H1 (cell line): ENCODE results near the gene GAMT. TPM values are rescaled to one million over a fixed set of nuclear protein-coding genes. Genes with fewer than 3 reads are reported as not detected.

Source experiments
- CTCF ChIA-PET: fragments of 300-600 bp; sonication (Branson Sonifier 250); formaldehyde crosslinking; loops from one replicate; lab custom pipeline; 2021; ENCODE audit not compliant: partially characterized antibody; lab: Charles Lee
- POLR2A ChIA-PET: fragments of 300-600 bp; sonication (Branson Sonifier 250); formaldehyde crosslinking; loops from one replicate; lab custom pipeline; 2021; ENCODE audit warnings: inconsistent platforms; ENCODE audit not compliant: partially characterized antibody; lab: Charles Lee
- DNase-seq, 2 experiments: peaks; one replicate each; pipeline versions ENCODE4 v3.0.0 to v3.0.0-alpha.2; 2010 to 2022; ENCODE audit warnings: low spot score in 2 of 2, low read depth in 1 of 2, mixed read lengths in 1 of 2
- FAIRE-seq: peaks from 2 replicates; lab custom pipeline; 2011; peaks lifted over from hg19 to GRCh38; lab: Jason Lieb, UNC
- H2AFZ ChIP-seq: 2 replicates; pipeline ENCODE4 v1.8.1; 2012; ENCODE audit warnings: low read length, inconsistent platforms
- H2AK5ac ChIP-seq: 2 replicates; pipeline ENCODE4 v1.6.1; 2013; ENCODE audit warnings: low read depth, low read length
- H2BK120ac ChIP-seq: replicated peaks from 2 replicates; pipeline ENCODE3; 2013; ENCODE audit warnings: low read depth, low read length, inconsistent platforms
- H2BK12ac ChIP-seq: 2 replicates; pipeline ENCODE4 v1.6.1; 2013; ENCODE audit warnings: low read depth, low read length
- H2BK15ac ChIP-seq: 2 replicates; pipeline ENCODE4 v1.6.1; 2013; ENCODE audit warnings: low read length
- H2BK20ac ChIP-seq: 2 replicates; pipeline ENCODE4 v1.6.1; 2013; ENCODE audit warnings: low read length
- H2BK5ac ChIP-seq: 2 replicates; pipeline ENCODE4 v1.6.1; 2013; ENCODE audit warnings: low read depth, low read length
- H3K14ac ChIP-seq: 2 replicates; pipeline ENCODE4 v1.6.1; 2013; ENCODE audit warnings: inconsistent platforms; ENCODE audit not compliant: insufficient read length
- H3K18ac ChIP-seq: 2 replicates; pipeline ENCODE4 v1.6.1; 2013; ENCODE audit warnings: low read length; ENCODE audit errors: extremely low read depth
- H3K23ac ChIP-seq: 2 replicates; pipeline ENCODE4 v1.6.1; 2013; ENCODE audit warnings: inconsistent platforms; ENCODE audit not compliant: insufficient read length
- H3K23me2 ChIP-seq: 2 replicates; pipeline ENCODE4 v1.6.1; 2013; ENCODE audit warnings: low read depth, low read length
- H3K27ac ChIP-seq: 2 replicates; pipeline ENCODE4 v1.6.1; 2011; ENCODE audit warnings: low read depth, low read length, inconsistent platforms
- H3K27me3 ChIP-seq, 4 experiments: replicated peaks in 1 of 4; 1 replicate in 1 of 4; 2 replicates in 3 of 4; pipeline versions ENCODE4 v1.6.1 to v1.8.1; 2011 to 2013; ENCODE audit warnings: low read length in 3 of 4, mild to moderate bottlenecking in 3 of 4, inconsistent platforms in 2 of 4, mixed read lengths in 2 of 4, moderate library complexity in 1 of 4; ENCODE audit not compliant: control insufficient read depth in 3 of 4, insufficient read depth in 3 of 4; ENCODE audit errors: extremely low read depth in 1 of 4
- H3K36me3 ChIP-seq, 4 experiments: 2 replicates each; pipeline versions ENCODE4 v1.6.1 to v1.8.1; 2011 to 2013; ENCODE audit warnings: mild to moderate bottlenecking in 4 of 4, low read length in 3 of 4, moderate library complexity in 2 of 4, control low read depth in 1 of 4, inconsistent platforms in 1 of 4; ENCODE audit not compliant: insufficient read depth in 4 of 4, control insufficient read depth in 2 of 4
- H3K4ac ChIP-seq: replicated peaks from 2 replicates; pipeline ENCODE3; 2013; ENCODE audit warnings: low read length, low read depth, mixed read lengths, inconsistent platforms; ENCODE audit not compliant: insufficient read length
- H3K4me1 ChIP-seq, 4 experiments: replicated peaks in 1 of 4; 1 replicate in 1 of 4; 2 replicates in 3 of 4; pipeline versions ENCODE4 v1.6.1 to v1.8.1; 2011 to 2013; ENCODE audit warnings: low read length in 3 of 4, inconsistent platforms in 2 of 4, mixed read lengths in 1 of 4; ENCODE audit not compliant: insufficient read depth in 4 of 4, control insufficient read depth in 3 of 4
- H3K4me2 ChIP-seq, 2 experiments: 2 replicates each; pipeline versions ENCODE4 v1.6.1 to v1.8.1; 2011 to 2013; ENCODE audit warnings: low read depth in 2 of 2, low read length in 2 of 2, control low read depth in 1 of 2, inconsistent platforms in 1 of 2, mild to moderate bottlenecking in 1 of 2; ENCODE audit not compliant: insufficient read depth in 1 of 2
- H3K4me3 ChIP-seq, 4 experiments: fragments of 200-600, 300-600 bp in 1 of 4; sonication (generic), shearing (Covaris generic), sonication (Bioruptor Twin) in 1 of 4; 2 replicates each; pipeline versions ENCODE4 v1.5.1 to v1.8.1; 2011 to 2016; ENCODE audit warnings: low read length in 4 of 4, low read depth in 3 of 4, control low read depth in 2 of 4, inconsistent platforms in 2 of 4, mild to moderate bottlenecking in 2 of 4, mixed read lengths in 1 of 4, moderate library complexity in 1 of 4; ENCODE audit not compliant: insufficient read depth in 2 of 4; ENCODE audit errors: extremely low read depth in 1 of 4
- H3K56ac ChIP-seq: replicated peaks from 2 replicates; pipeline ENCODE3; 2013; ENCODE audit warnings: low read depth, mild to moderate bottlenecking, mixed read lengths, low read length, inconsistent platforms; ENCODE audit not compliant: insufficient read length
- H3K79me1 ChIP-seq: 2 replicates; pipeline ENCODE4 v1.6.1; 2013; ENCODE audit warnings: low read depth, low read length, control low read depth
- H3K79me2 ChIP-seq, 2 experiments: 2 replicates each; pipeline versions ENCODE4 v1.6.1 to v1.8.1; 2012 to 2013; ENCODE audit warnings: low read length in 2 of 2, mild to moderate bottlenecking in 2 of 2, inconsistent platforms in 1 of 2; ENCODE audit not compliant: insufficient read depth in 2 of 2, control insufficient read depth in 1 of 2
- H3K9ac ChIP-seq, 4 experiments: replicated peaks in 1 of 4; 1 replicate in 1 of 4; 2 replicates in 3 of 4; pipeline versions ENCODE4 v1.6.1 to v1.8.1; 2011 to 2013; ENCODE audit warnings: low read depth in 3 of 4, low read length in 3 of 4, control low read depth in 2 of 4, mild to moderate bottlenecking in 2 of 4, moderate library complexity in 2 of 4, inconsistent platforms in 1 of 4; ENCODE audit errors: extremely low read depth in 1 of 4
- H3K9me3 ChIP-seq, 2 experiments: 2 replicates each; pipeline versions ENCODE4 v1.6.1 to v1.8.1; 2012 to 2013; ENCODE audit warnings: mild to moderate bottlenecking in 2 of 2, moderate library complexity in 2 of 2, control low read depth in 1 of 2, inconsistent platforms in 1 of 2, low read depth in 1 of 2, low read length in 1 of 2, mixed read lengths in 1 of 2; ENCODE audit not compliant: insufficient read depth in 2 of 2
- H4K20me1 ChIP-seq, 2 experiments: replicated peaks in 1 of 2; 2 replicates each; pipeline versions ENCODE3 to v1.8.1; 2011 to 2013; ENCODE audit warnings: inconsistent platforms in 2 of 2, low read length in 2 of 2, mild to moderate bottlenecking in 1 of 2; ENCODE audit not compliant: insufficient read depth in 2 of 2, control insufficient read depth in 1 of 2
- H4K5ac ChIP-seq: 2 replicates; pipeline ENCODE4 v1.6.1; 2013; ENCODE audit warnings: low read length, low read depth, mixed read lengths, inconsistent platforms; ENCODE audit not compliant: insufficient read length
- H4K8ac ChIP-seq: 2 replicates; pipeline ENCODE4 v1.8.0; 2013; ENCODE audit warnings: mild to moderate bottlenecking, moderate library complexity, low read length, inconsistent platforms; ENCODE audit not compliant: insufficient read depth; ENCODE audit errors: extremely low read depth
- H4K91ac ChIP-seq: replicated peaks from 2 replicates; pipeline ENCODE3; 2013; ENCODE audit warnings: low read length, mixed read lengths, inconsistent platforms; ENCODE audit not compliant: insufficient read length
- BCL11A ChIP-seq, 2 experiments: IDR thresholded peaks; one replicate each; pipeline ENCODE4 v1.6.1; 2011; ENCODE audit warnings: low read depth in 2 of 2, low read length in 2 of 2, mild to moderate bottlenecking in 2 of 2
- CHD1 ChIP-seq: IDR thresholded peaks from 2 replicates; pipeline ENCODE4 v1.6.1; 2012; ENCODE audit warnings: low read depth, low read length, improper control_type of control experiment
- POLR2AphosphoS5 ChIP-seq: IDR thresholded peaks from 2 replicates; pipeline ENCODE4 v1.6.1; 2011; ENCODE audit warnings: low read depth, low read length
- RBBP5 ChIP-seq: IDR thresholded peaks from 2 replicates; pipeline ENCODE4 v1.7.1; 2012; ENCODE audit warnings: low read depth, mild to moderate bottlenecking, inconsistent platforms, low read length, moderate library complexity, borderline replicate concordance
- SRF ChIP-seq: IDR thresholded peaks from 2 replicates; pipeline ENCODE4 v1.6.1; 2011; ENCODE audit warnings: mild to moderate bottlenecking, low read depth, low read length, moderate library complexity
- WGBS, 2 experiments: shearing (Covaris generic) in 1 of 2; methylation state at CpG; one replicate each; pipeline versions ENCODE4 v1.1.6 to v1.1.7; 2013 to 2015; ENCODE audit warnings: low lambda C conversion rate in 2 of 2, mixed read lengths in 2 of 2, inconsistent platforms in 1 of 2, low coverage in 1 of 2, missing lambda C conversion rate in 1 of 2; ENCODE audit not compliant: insufficient replicate concordance in 2 of 2, insufficient coverage in 1 of 2, insufficient read length in 1 of 2; ENCODE audit errors: extremely low coverage in 1 of 2, missing lambda C conversion rate in 1 of 2; 5-methylcytosine and 5-hydroxymethylcytosine counted together
- polyA plus RNA-seq, 7 experiments: library from polyadenylated mRNA; depleted of rRNA in 3 of 7; stranded (reverse) in 5 of 7; unstranded in 2 of 7; fragments of >200 nt in 5 of 7; fragments of 200-250 nt in 2 of 7; gene quantifications; 1 replicate in 5 of 7; 2 replicates in 1 of 7; 4 replicates in 1 of 7; pipeline versions ENCODE4 v1.2.1 to v1.2.3, GENCODE V29; 2011 to 2013; ENCODE audit warnings: missing spikeins in 2 of 7, mixed read lengths in 2 of 7
- total RNA-seq: library from RNA; stranded (reverse); fragmentation: NEBNext Ultra II Directional; extraction: Animal tissue kit (Norgen Biotek cat#: 25700); gene quantifications from 2 replicates; pipeline ENCODE4 v1.2.1, GENCODE V29; 2021

Gene GAMT
- total and polyA plus RNA-seq, 2 of the 8 experiments (the other 6 are each of a cell fraction or from before 2014, with no cell fraction given): 17.2 to 35.6 TPM

DNA sequence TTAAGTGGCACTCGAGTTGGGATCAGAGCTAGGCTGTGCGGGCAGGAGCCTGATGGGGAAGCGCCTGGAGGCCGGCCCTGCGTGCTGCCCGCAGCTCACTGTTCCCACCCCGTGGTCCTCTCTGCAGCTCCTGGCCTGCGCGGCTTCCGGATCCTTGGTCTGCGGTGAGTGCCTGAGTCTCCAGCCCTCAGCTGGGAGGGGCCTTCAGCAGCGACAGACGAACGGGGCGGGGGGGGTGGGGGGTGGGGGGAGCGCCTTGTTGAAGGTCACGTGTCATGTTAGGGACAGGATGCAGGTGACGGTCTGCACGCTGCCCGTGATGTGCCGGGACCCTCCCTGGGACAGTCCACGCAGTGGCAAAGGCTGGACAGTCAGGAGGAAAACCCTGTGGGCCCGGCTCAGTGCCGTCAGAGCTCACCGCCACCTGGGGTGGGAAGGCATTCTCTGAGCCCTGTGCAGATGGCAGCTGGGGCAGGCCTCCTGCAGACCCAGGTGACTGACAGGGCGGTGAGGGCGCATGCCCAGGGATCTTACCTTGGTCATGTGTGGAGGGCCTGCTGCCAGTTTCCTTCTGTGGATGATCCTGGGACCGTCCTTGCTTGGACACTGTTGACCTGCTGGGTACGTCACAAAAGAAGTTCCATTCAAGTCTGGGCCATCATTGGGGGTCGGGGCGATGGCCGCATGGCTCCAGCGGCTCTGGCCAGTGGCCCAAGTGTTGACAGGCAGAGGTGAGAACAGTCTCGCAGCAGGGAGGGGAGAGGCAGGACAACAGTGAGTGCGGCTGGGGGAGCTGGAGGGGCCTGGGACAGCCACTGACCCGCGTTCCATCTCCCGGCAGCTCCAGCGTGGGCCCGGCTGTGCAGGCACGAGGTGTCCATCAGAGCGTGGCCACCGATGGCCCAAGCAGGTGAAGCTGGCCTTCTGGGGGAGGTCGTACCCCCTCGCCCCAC lies 13.4 kb downstream of the GAMT start:
- no peak overlapping the region for H2AK5ac ChIP-seq
- no peak overlapping the region for H3K56ac ChIP-seq
- TF ChIP-seq POLR2AphosphoS5: no peak
- no peak for TF ChIP-seq CHD1
- TF ChIP-seq RBBP5: no peak
- TF ChIP-seq SRF: no peak
- no peak for TF ChIP-seq BCL11A (IDR thresholded peaks at IDR 0.05; ENCODE audit: low read depth in 2 of 2, low read length in 2 of 2)
- TF ChIP-seq, all 59 proteins: peak for 0
- CTCF ChIA-PET: interaction anchor here (1.6 to 1.7 kb wide), 2 partner anchors 73 to 108 kb away, joined by 4 to 5 read pairs; no protein-coding TSS in a partner anchor
- Histone ChIP-seq H3K27me3 (no peaks in the 10 kb centered on the region), H3K9me3 (no peaks in the 10 kb centered on the region; a peak in 1 of 4 replicates), H3K9ac (no peak overlapping the region), H2BK20ac (no peak overlapping the region), H2BK120ac (no peak overlapping the region), H3K18ac (no peak overlapping the region), H4K20me1 (peaks cover 2 to 13% of the 10 kb centered on the region in 2 experiments), H3K36me3 (peaks cover 0 to 16% (median 11%) of the 10 kb centered on the region in 4 experiments; a peak in 6 of 8 replicates), H3K23me2 (peaks cover 6% of the 10 kb centered on the region; the same call in 1 of the 2 replicates), H3K14ac (no peak overlapping the region), H4K8ac (no peak overlapping the region), H3K4me2 (no peak overlapping the region), H3K23ac (no peak overlapping the region), H4K91ac (no peak overlapping the region), H3K4me3 (no peak overlapping the region), H3K79me2 (peaks cover 0 to 4% of the 10 kb centered on the region in 2 experiments; a peak in 1 of 4 replicates), H2BK5ac (no peak overlapping the region), H2AFZ (no peak overlapping the region), H2BK15ac (no peak overlapping the region), H3K4me1 (peaks cover 0 to 3% (median 0%) of the 10 kb centered on the region in 4 experiments; a peak in 2 of 7 replicates), H4K5ac (no peak overlapping the region), H3K79me1 (0 out of 2 replicates have a peak, but pooled peaks cover 9% of the 10 kb centered on the region), H3K4ac (no peak overlapping the region), H2BK12ac (no peak overlapping the region), H3K27ac (no peak overlapping the region)
- DNase-seq (no peak), FAIRE-seq (no peak)
- POLR2A ChIA-PET: interaction anchor here (0.7 to 1.6 kb wide), 5 partner anchors 9 to 119 kb away, joined by 3 to 8 read pairs (median 3); partner anchors contain the start of gene CIRBP
- 89% methylated on average over 31 of the region's 45 CpGs; no CpG with 5 or more reads in 1 of the 2 experiments for WGBS, 2 experiments
